Suppressor macrophage treated with lipopolysaccharide for 1 hour (primary cell): Measurements from ENCODE around the gene GPR62.
"Not testable (repeated sequence)": the region's sequence is repeated elsewhere in the genome, so short reads cannot be mapped to it uniquely, and the experiment has no call there.

Experiments
- DNase-seq, 3 donors: peaks; one replicate each; pipeline ENCODE4 v3.0.0-alpha.2; 2020 to 2022

The GPR62 gene

DNA sequence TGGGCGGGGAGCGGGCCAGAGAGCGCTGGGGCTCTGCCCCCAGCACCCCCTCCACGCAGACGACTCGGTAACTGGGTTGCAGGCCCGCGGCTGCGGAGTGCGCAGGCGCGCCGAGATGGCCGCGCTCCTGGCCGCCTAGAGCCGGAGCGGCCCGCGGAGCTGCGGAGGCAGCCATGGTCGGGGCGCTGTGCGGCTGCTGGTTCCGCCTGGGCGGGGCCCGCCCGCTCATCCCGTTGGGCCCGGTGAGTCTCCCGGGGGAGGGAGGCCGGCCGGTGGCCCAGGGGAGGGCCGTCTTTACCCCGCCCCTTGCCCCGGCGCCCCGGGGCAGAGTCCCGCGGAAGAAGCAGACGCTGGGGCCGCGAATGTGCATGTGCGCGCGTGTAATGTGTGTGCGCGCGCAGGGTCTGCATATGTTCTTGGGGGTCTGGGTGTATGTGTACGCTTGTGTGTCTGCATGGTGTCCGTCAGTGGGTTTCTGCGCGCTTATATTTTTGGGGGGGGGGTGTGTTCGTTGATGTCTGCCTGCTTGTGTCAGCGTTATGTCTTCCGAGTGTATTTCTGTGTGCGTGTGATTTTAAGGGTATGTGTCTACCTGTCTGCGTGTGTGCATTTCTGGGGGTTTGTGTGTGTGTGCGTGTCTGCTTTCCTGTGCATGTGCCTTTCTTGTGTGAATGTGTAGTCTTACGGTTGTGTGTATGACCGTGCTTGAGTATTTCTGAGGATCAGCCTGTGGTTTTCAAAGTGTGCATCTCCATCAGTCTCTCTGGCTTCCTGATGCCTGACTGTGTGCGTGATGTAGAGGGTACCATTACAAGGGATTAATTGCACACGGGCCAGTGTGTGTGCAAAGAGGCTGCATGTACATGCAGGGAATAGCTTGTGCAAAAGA, 20.0 kb downstream of the GPR62 start, which contains the start of gene ABHD14A:
TSS of gene ABHD14A (plus strand) at position 102 of the 889 bp plus-strand sequence. CDS start at position 174, 72 bp downstream.
- DNase-seq, result peak; percentile 77 to 89 (median 82)

DNA sequence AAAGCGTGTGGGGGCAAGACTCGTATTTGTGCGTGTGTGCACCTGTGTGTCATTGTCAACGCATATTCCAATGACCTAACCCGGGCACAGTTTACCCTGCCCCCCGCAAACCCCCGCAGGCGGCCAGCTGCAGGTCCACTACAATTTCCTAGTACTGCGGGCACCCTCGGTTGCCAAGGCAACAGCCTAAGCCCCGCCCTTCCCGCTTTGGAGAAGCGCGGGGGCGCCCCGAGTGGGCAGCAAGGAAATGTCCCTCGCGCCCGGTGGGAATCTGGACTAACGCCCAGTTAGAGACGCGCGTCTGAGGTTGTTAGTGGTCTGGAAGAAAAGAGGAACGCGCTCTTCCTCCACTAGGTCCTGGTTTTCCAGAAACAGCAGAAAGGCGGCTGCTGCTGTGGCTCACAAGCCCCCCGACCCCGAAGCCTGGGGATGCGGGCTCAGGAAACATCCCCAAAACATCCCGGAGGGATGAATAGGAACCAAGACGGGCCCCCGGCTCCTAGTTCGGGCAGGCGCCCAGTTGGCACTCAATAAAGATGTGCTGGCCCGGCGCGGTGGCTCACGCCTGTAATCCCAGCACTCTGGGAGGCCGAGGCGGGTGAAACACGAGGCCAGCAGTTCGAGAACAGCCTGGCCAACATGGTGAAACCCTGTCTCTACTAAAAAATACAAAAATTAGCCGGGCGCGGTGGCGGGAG, 20.8 kb downstream of the GPR62 start:
- peak; percentile 81 to 90 (median 83) for DNase-seq

DNA sequence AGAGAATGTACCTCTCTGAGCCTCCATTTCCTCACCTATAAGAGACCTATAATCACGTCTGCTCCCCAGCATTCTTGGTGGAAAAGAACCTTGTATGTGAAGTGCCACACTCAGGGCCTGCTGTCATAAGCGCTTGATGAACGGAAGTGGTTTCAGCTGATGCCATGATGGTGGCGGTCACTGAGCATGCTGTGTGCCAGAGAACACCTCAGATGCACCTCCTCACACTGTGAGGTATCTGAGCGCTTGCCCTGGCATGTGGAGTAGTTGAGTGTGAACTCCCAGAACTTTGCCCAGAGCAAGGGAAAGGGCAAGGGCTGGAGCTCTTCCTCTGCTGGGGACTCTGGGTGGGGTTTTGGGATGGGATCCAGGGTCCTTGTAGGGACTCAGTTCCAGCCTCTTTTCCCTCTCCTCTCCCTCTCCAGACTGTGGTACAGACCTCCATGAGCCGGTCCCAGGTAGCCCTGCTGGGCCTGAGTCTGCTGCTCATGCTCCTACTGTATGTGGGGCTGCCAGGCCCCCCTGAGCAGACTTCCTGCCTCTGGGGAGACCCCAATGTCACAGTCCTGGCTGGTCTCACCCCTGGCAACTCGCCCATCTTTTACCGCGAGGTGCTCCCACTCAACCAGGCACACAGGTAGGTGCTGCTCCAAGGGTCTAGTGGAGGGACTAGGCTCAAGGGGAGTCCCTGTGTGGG, 22.4 kb downstream of the GPR62 start:
- DNase-seq, result no peak

DNA sequence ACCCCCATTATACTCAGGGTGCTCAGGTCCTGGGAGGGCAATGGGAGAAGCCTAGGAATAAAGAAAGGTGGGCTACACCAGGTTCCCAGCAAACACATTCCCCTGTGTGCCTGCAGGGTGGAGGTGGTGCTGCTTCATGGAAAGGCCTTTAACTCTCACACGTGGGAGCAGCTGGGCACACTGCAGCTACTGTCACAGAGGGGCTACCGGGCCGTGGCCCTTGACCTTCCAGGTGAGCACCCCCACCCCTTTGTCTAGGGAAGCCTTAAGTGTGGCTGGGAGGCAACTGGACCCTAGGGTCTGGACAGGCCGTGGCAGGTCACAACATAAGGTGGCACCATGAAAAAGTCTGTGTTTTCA, 22.9 kb downstream of the GPR62 start:
- no peak for DNase-seq

DNA sequence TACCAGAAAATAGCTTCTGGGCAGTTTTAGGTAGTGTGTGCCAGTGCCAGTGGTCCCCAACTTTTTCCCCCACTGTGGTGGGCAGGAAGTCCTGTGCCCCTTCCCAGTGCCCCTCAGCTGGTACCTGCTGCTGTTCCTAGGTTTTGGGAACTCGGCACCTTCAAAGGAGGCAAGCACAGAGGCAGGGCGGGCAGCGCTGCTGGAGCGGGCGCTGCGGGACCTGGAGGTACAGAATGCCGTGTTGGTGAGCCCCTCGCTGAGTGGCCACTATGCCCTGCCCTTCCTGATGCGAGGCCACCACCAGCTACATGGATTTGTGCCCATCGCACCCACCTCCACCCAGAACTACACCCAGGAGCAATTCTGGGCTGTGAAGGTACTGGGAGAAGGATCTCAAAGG, 25.1 kb downstream of the GPR62 start:
- DNase-seq, result no peak

DNA sequence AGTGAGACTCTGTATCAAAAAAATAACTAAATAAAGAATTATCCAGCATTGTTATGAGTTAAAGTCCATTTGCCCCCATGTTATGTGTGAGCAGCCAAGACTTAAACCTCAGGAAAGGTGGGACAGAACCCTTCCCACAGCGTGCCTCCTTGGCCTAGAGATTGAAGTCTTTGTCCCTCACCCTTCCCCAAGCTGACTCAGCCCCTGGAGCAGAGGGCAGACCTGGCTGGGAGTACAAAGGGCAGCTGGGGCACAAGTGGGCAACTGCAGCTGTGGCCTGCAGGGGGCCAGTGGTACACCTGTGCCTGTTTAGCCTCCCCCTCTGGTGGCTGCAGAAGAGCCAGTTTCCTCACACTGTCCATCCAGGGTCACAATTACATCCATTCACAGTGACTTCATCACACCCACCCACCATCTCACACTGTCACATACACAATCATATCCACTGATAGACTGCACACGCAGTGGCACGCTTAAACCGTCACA, 27.2 kb downstream of the GPR62 start:
- no peak for DNase-seq

DNA sequence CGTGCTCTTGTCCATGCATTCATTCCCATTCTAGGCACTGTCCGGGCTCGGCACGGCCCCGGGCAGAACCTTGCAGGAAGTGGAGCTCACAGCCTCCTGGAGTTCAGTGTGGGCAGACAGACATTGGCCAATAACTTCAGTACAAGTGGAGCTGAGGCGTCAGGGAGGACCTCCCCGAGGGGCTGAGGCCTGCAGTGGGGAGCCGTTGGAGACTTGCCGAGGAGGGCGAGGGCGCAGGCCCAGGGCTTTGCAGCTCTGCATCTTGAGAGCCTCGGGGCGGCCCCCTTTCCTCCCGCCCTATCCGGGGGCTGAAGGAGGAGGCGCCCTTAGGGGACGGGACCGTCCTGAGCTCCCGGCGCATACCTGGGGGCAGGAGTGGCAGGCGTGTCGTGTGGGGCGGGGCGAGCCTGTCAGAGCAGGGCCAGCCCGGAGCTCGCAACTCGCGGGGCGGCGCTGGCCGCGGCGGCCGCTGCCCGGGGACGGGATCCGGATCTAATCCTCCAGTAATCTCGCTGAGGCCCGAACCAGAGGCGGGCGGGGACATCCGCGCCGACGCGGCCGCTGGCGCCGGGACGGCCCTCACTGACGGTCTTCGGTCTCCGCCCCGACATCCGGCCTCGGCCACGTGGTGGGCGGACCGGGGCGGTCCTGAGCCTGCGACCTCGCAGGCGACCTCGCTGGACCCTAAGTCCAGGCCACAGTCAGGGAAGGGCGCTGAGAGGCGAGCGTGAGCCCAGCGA, 27.8 kb downstream of the GPR62 start, which contains the start of gene ACY1:
TSS of gene ACY1 (plus strand) at position 698 of the 740 bp plus-strand sequence. CDS start 530 bp downstream, outside the sequence.
- peak; percentile 88 to 95 (median 92) for DNase-seq

DNA sequence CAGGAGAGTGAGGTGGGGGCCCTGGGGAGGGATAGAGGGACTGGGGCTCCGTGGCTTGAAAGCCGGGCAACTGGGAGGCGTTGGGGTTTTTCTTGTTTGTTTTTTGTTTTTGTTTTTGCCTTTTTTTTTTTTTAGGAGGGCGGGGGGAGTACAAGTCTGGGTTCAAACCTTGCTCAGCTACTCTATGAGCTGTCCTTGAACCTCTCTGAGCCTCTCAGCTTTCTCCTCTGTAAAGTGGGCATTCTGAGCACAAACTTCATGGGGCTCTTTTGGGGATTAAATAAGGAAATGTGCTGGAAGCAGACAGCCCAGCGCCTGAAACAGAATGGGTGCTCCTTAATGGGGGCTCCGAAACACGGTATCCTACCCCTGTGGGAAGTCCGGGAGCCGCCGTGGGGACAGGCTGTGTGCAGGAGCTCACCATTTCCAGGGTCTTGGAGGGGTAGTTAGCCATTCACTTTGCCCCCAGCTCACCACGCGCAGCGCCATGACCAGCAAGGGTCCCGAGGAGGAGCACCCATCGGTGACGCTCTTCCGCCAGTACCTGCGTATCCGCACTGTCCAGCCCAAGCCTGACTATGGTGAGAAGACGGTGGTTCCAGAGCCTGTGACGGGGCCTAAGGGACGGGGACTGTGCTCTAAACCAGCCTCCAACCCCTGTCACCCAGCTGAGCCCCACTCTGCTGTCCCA, 28.5 kb downstream of the GPR62 start:
- DNase-seq, result no peak

DNA sequence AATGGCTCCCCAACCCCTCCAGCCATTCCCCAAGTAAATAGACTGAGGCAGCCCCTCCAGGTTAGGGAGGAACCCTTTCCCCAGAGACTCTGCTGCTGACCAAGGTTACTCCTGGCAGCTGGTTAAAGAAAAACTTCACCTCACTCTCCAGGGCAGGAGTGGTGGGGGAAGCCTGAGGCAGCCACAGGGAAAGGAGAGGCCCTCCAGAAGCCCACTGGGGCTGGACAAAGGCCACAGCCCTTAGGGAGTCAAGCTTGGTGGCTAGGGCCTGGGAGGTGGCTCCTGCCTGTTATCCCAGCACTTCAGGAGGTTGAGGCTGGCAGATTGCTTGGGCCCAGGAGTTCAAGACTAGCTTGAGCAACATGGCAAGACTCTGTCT, 29.1 kb downstream of the GPR62 start:
- DNase-seq, result no peak

DNA sequence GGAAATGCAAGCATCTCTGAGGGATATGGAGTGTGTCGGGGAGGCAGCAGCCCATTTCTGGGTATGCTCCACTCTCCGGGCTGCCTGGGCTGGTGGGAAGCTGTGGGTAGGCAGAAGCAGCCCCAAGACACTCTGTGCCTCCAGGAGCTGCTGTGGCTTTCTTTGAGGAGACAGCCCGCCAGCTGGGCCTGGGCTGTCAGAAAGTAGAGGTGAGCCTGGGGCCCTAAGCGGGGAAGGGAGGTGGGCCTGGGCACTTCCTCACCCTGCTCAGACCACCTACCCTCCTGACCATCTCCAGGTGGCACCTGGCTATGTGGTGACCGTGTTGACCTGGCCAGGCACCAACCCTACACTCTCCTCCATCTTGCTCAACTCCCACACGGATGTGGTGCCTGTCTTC, 29.9 kb downstream of the GPR62 start:
- DNase-seq, result no peak

DNA sequence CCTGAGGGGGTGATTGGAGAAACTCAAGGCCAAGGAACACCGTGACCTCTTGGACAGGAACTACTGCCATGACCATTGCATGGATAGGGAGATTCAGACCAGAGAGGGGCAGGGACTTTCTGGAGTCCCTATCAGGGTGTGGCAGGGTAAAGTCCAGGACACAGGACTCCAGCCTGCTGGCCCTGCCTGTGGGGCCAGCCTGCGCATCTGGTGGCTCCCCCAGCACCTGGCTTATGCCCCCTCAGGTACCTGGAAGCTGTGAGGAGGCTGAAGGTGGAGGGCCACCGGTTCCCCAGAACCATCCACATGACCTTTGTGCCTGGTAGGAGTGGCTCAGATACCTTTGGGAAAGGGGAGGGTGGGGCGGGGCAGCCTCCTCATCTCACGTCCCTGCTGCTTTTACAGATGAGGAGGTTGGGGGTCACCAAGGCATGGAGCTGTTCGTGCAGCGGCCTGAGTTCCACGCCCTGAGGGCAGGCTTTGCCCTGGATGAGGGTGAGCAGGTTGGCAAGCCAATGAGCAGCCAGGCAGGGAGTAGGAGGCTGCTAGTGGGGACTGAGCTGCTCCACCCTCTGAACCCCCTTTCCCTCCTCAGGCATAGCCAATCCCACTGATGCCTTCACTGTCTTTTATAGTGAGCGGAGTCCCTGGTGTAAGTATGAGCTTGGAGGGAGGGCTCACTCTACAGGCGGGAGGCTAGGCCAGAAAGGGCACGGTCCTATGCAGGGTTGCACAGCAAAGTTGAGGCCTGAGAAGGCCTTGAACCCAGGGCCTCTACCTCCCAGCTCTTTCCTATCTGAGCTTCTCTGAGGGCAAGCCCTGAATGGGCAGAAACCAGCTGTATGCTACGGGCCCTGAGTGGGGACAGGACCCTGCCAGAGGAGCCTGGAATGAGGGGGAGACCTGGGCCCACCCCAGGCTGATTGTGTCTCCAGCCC, 31.1 kb downstream of the GPR62 start:
- no peak for DNase-seq

DNA sequence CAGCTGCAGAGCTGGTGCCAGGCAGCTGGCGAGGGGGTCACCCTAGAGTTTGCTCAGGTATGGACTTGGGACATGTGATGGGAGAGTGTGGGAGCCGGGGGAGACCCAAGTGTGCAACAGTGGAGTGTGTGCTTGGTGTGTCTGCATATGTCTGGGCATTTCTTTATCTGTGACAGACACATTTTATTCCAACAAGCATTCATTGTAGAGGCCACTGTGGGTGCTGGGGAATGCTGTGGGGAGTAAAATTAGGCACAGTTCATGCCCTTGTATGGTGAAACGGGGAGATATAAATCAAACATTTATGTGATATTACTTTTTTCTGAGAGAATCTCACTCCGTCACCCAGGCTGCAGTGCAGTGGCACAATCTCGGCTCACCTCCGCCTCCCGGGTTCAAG, 32.4 kb downstream of the GPR62 start:
- no peak for DNase-seq

DNA sequence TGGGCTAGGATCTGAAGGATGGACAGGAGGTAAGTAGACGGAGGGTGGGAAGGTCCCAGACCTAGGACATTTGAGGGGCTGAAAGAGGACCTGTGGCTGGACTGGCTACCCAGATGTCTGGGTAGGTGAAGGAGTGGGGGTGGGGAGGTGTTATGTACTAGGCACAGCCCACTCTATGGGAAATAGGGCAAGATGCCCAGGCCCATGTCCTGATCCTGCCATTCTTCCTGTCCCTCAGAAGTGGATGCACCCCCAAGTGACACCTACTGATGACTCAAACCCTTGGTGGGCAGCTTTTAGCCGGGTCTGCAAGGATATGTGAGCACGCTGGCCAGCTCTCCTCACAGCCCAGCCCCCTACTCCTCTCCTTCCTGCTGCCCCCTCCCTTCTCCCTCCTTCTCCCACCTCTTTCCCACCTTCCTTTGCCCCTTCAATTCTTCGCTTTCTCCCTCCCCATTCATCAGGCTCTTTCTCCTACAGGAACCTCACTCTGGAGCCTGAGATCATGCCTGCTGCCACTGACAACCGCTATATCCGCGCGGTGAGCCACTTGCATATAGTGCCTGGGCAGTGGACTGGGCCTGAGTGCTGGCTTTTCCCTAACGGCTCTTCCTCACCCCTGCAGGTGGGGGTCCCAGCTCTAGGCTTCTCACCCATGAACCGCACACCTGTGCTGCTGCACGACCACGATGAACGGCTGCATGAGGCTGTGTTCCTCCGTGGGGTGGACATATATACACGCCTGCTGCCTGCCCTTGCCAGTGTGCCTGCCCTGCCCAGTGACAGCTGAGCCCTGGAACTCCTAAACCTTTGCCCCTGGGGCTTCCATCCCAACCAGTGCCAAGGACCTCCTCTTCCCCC, 33.3 kb downstream of the GPR62 start:
- no peak for DNase-seq

DNA sequence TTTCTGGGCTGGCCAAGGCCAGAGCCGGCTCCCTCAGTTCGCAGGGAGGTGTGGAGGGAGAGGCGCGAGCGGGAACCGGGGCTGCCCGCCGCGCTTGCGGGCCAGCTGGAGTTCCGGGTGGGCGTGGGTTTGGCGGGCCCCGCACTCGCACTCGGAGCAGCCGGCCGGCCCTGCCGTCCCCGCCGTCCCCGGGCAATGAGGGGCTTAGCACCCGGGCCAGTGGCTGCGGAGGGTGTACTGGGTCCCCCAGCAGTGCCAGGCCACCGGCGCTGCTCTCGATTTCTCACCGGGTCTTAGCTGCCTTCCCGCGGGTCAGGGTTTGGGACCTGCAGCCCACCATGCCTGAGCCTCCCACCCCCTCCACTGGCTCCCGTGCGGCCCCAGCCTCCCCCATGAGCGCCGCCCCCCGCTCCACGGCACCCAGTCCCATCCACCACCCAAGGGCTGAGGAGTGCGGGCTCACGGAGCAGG, 35.4 kb downstream of the GPR62 start:
- not testable (repeated sequence) for DNase-seq

DNA sequence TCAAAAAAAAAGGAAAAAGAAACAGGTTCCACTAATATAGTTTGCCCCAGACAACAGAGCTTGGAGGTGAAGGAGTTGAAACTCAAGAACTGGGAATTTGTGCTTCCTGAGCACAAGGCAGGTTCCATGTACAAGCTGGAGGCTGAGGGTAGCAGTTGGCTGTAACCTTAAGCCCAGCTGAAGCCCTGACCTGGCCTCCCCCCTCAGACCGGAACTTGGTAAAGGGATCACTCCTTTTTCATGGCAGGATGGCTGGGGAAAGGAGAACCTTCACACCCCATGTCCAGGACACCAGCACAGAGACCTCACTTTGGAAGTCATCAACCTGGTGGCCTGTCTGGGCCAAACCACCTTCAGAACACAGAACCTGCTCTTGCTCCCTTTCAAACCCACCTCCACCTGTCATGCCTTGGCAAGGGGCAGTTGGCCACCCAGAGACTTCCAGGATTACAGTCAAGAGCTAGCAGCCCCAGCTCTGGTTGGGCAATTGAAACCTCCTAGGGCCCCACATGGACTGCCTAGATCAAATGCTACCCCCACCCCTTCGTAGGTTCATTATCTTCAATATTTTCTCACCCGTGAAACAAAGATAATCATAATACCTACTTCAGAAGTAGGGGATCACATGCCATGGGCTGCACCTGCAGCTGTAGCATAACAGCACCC, 37.0 kb downstream of the GPR62 start:
- no peak for DNase-seq

DNA sequence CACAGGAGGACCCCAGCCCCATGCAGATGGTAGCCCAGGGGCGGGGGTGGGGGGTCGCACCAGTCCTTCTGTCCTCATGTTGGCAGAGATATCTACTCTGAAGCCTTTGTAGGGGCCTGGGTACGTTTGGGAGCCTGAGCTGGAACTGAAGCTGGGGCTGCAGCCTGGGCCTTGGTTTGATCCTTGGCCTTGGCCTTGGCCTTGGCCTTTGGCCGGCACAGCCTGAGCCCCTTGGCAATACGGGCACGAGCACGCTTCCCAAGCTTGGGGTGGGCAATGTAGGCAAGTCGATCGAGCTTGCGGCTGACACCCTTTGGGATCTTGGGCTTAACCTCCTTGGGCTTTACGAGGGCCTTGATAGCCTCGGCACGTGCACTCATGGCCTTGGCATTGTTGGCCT, 38.5 kb downstream of the GPR62 start:
- not testable (repeated sequence) for DNase-seq

DNA sequence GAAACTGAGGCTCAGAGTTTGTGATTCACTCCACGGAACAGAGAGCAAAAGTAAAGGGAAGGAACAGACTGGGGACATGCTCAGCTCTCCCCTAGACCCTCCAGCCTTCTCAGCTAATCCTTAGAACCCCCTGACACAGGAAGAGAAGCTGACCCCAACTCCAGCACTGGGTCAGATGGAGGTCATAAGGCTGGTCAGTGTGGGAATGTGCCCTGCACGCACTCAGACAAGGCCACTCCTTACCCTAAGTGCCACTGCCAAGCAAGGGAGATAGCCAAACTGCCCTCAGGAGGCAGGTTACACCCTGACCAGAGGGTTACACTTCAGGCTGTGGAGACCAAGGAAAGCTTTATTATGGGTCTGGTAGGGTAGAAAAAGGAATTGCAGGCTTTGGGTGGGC, 39.3 kb downstream of the GPR62 start:
- no peak for DNase-seq

DNA sequence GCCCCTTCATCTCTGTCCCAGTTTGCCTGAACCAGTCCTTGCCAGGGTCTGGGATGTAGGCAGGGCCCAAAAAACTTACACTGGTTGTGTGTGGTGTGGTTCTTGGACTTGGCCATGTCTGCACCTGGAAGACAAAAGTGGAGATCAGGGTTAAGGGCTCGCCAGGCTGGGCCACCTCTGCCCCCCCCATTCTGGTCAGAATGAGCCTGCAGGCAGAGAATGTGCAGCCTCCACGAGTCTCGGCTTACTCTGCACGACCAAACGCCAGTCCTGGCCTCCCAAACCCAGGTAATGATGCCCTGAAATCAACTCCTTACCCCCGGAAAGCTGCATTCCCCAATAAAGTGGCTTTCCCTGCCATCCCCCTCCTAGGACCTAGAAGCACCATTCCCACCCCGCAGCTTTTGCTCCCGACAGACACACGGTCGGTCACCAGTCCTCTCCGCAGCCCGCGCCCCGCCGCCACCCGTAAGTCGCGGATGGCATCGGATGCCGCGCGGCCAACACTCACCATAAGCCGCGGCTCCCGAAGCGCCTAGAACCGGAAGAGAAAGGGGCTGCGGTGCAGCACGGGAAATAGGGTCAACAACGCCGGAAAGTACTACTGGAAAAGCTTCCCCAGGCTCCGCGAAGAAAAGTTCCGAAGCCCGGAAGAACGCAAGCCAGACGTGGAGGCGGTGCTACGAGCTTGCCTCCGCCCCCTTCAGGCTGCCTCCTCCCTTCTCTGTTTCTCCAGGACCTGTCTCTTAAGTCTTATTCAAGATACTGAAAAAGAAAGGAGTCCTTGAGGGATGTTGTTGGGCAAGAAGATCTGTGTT, 40.4 kb downstream of the GPR62 start, which contains the start of gene RPL29:
TSS of gene RPL29 (minus strand) at position 550 of the 818 bp plus-strand sequence. CDS start at position 116, 434 bp downstream.
- peak; percentile 95 to 97 (median 96) for DNase-seq
